HG03558 (cell line): ENCODE results near the gene TTLL9.

Experiments used
- ATAC-seq: cut with Tn5 transposase; IDR thresholded peaks from one replicate; pipeline ENCODE4 v1.9.1; 2021; ENCODE audit warnings: moderate number of reproducible peaks; ENCODE audit not compliant: unreplicated experiment; ENCODE audit errors: extremely low read depth

Gene TTLL9

DNA sequence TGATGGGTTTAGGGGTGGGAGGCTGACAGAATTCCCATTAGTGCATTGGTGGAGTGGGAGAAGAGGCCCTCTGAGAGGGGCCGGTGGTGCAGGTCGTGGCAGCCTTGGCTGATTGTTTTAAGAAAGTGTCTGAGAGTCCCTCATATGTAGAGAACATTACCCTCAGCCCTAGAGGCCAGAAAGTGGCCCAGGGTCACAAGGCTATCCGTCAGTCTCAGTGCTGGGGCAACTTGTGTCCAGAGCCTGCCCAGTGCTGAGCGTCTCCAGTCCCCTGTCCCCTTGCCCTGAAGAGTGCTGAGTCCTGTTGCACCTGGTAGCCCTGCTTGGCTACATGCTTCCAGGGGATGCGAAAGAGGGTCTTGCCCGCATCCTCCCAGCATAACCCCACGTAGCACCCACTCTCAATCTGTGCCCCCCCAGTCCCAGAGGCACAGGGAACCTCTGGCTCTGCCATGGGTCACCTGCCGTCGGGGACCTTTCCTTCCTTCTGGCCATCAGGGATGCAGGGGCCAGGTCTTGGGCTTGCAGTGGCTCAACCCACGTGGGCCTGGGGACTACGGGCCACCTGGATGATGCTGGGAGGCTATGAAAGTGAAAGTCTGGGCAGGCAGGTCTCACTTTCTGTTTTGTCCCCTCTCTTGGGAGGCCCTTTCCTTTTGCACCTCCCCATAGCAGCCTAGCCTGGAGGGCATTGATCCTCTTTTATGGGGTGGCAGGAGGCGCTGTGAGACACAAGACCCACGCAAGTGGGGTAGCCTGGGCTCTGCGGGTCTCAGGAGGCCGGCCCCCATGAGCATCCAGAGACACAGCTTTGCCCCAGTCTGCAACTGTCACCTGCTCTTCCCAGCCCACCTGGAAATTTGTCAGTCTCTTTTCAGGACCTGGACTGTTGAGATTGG is 12.3 kb upstream of the TTLL9 start:
- ATAC-seq: no peak

DNA sequence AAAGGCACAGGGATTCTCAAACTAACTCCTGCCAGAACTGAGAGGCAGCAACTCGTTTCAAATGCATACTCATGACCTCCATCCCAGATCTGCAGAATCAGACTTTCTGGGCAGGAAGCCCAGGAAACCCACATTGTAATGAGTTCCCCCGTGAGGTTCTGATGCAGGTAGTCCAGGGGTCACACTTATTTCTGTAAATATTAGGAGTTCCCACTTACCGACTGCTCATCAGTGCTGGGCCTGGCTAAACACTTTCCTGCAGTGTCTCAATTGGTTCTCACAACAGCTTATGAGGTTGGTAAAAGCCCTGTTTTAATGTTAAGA is 11.7 kb upstream of the TTLL9 start:
- no peak for ATAC-seq

DNA sequence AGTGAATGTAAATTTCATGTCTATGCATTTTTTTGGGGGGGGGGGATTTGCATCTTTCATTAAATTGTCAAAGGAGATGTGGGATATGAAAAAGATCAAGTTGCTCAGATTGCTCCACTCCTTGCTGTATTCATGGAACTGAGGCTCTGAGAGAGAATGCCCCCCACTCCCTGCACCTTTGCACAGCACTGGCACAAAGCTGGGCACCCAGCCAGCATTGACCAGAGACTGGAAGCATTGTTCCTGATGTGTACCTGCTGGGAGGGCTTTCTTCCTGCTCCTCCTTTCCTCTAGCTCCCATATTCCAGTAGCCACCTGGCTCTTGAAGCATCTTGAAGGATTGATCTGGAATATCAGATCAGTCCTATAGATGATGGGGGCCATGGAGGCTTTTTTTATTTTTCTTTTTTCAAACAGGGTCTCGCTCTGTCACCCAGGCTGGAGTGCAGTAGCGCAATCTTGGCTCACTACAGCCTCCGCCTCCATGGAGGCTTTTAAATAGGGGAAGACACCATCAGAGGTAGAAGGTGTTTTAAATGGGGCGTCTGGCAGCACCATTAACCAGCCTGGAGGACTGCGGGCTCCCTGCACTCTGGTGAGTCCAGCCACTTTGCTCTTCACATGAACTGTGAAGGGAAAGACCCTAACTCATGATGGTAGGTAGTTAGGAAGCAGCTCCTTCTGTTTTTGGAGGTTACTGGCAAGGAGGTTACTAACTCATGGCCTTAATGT is 11.0 kb upstream of the TTLL9 start:
- ATAC-seq: no peak

GRCh38 chr20:31859998-31860380 is 10.4 kb upstream of the TTLL9 start:
- ATAC-seq: no peak

DNA sequence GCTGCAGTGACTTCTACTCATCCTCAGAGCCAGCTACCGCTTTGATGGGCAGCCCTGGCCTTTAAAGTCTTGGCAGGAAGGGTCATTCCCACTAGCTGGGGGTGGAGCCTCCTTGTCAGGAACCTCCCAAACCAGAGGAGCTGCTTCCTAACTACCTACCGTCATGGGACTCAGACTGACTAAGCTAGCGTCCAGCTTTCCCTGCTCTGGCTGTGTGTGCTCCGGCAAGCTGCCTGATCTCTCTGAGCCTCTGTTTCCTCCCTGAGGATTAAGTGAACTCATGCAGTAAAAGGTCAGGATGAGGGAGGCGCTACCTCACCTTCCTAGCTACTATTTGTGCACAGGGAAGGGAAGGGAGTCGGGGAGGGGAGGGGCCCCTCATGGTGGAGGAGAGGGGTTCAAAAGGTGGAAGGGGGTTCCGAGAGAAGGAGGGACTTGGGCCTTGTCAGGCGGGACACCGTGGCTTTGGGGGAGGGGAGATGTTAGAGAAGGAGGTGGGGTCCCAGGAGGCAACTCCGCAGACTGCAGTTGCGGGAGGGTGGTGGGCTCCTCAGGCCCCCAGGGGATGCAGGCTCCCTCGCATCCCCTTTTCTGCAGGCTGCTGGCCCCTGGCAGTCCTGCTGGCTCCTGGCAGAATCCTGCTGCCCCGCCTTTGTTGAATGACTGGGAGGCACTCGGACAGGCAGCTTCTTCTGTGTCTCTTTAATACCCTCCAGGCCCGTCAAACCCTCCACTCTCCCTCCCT is 9.9 kb upstream of the TTLL9 start:
- ATAC-seq: no peak

DNA sequence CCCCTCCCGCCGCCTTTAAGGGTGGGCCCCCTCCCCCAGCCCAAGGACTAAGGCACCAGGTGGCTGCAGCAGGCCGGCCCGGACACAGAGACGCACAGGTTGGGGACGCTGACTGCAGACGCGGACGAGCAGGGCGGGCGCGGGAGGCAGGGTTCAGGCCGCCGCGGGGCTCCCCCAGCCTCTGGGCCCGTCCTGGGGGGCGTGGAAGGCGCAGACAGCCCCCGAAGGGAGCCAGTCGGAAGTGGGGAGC is 9.4 kb upstream of the TTLL9 start:
- ATAC-seq: no peak

- no peak for ATAC-seq
Observed at GRCh38 chr20:31861385-31862156, 8.9 kb upstream of the TTLL9 start.

GRCh38 chr20:31862157-31862470 is 8.3 kb upstream of the TTLL9 start:
- ATAC-seq: no peak

GRCh38 chr20:31862506-31862905 is 7.9 kb upstream of the TTLL9 start:
- ATAC-seq: no peak

- no peak for ATAC-seq
Observed at GRCh38 chr20:31863296-31864085, 6.9 kb upstream of the TTLL9 start.

GRCh38 chr20:31864521-31865400 is 5.7 kb upstream of the TTLL9 start:
- ATAC-seq: no peak

DNA sequence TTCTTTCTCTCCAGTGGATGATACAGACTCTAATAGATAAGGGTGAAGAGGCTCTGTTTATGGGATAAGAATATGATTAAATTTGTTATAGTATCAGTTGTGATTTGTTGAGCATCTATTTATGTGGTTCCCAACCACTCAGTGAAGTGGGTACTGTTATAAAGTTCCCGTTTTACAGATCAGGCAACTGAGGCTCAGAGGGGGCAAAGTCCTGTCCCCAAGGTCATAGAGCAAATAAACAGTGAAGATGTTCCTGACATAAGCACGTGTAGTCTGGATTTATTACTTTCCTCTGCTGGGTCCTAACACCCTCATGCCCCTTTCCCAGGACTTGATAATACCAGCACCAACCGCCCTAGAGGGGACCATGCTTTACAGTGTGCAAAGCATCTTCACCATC is 4.2 kb upstream of the TTLL9 start:
- no peak for ATAC-seq

- no peak for ATAC-seq
Observed at GRCh38 chr20:31868853-31869672, 1.4 kb upstream of the TTLL9 start.

DNA sequence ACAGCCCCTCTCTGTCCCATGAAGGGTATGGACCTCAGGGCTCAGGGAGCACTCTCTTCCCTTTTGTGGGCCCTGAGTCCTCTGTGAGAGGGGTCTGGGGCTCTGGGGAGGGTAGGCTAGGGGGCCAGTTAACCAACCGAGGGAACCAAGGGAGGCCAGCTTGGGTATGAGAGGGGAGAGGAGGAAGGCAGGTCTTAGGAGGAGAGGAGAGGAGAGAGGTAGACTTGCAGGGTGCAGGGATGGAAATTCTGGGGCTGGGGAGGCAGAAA is 827 bp upstream of the TTLL9 start:
- no peak for ATAC-seq

DNA sequence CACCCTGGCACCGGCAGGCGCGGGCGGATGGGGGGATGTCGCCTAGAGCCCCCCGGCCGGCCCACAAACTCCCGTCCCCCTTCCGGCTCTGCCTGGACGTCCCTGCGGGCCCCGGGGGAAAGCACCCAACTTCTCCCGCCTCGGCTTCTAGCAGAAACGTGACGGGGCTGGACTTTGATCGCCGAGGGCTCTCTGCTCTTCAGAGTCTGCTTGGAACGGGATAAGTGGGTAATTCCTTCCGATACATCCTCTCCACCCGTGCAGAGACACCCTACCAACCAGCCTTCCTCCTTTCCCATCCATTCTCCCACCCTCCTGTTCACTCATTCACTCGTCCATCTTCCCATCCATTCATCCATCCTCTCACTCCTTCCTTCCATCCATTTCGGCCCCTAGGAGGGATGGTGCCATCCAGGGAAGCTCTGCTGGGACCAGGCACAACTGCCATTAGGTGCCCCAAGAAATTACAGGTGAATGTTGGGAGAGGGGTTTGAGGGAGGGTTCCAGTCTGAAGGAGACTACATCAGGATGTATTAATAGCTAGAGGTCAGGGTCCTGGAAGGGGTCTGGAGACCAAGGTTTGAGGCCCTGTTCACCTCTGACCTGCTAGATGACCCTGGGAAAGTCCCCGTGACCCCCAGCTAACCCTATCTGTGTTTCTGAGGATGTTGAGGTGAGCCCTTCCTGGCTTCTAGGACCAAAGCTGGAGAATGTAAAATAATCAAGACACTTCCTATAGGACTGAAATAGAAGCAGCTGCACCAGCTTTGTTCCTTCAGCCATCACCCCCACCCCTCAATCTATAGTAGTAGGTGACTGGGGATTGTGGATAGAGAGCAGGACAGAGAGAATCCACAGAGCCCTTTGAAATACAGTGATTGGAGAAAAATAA is 538 bp downstream of the TTLL9 start:
- ATAC-seq: no peak

GRCh38 chr20:31871618-31871954 is 1.2 kb downstream of the TTLL9 start:
- ATAC-seq: no peak

GRCh38 chr20:31872406-31872805 is 2.0 kb downstream of the TTLL9 start:
- no peak for ATAC-seq

DNA sequence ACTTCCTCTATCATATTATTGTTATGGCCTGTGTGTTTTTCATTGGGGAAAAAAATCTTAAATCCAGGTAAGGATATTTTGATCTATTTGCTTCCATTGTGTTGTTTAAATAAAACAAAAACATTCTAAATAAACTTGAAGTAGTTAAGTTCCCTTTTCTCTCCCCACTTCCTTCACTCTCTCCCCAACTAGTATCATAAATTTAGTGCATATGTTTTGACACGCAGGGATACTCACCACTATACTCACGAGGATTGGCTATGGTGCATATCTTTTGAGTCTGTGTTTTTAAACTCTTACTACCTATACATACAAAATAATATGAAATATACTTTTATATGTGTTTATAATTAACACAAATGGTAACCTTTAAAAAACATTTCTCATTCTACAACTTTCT is 5.2 kb downstream of the TTLL9 start:
- ATAC-seq: no peak
